IPS-20b (cell line): ENCODE measurements around the gene SUFU.

Experiments used
- H3K27ac ChIP-seq: one replicate; pipeline ENCODE4 v1.5.1; 2013; ENCODE audit warnings: low read length
- H3K27me3 ChIP-seq: 2 replicates; pipeline ENCODE4 v1.6.1; 2013; ENCODE audit warnings: mild to moderate bottlenecking, low read length, inconsistent platforms; ENCODE audit not compliant: insufficient read depth
- H3K36me3 ChIP-seq: 2 replicates; pipeline ENCODE4 v1.6.1; 2013; ENCODE audit warnings: low read depth, mild to moderate bottlenecking, inconsistent platforms, low read length, moderate library complexity; ENCODE audit not compliant: insufficient read depth
- H3K4me1 ChIP-seq: 2 replicates; pipeline ENCODE4 v1.6.1; 2013; ENCODE audit warnings: mild to moderate bottlenecking, control low read depth, inconsistent platforms, low read length, moderate library complexity; ENCODE audit not compliant: insufficient read depth
- H3K4me3 ChIP-seq: 2 replicates; pipeline ENCODE4 v1.5.1; 2013; ENCODE audit warnings: mild to moderate bottlenecking, low read length, inconsistent platforms
- H3K9ac ChIP-seq: 2 replicates; pipeline ENCODE4 v1.6.1; 2013; ENCODE audit warnings: low read depth, mild to moderate bottlenecking, inconsistent platforms, low read length, moderate library complexity
- H3K9me3 ChIP-seq: 2 replicates; pipeline ENCODE4 v1.6.1; 2013; ENCODE audit warnings: mild to moderate bottlenecking, low read depth, low read length, inconsistent platforms; ENCODE audit not compliant: insufficient read depth

SUFU gene

GRCh38 chr10:102676534-102677315 is 173.0 kb downstream of the SUFU start:
- peak overlapping the region; percentile 8; the same call in 1 of the 2 replicates for H3K9ac ChIP-seq
- H3K4me1 ChIP-seq: peaks cover 46% of the 10 kb centered on the region
- no peaks in the 10 kb centered on the region for H3K27me3 ChIP-seq
- H3K9me3 ChIP-seq: no peaks in the 10 kb centered on the region
- H3K27ac ChIP-seq: no peak overlapping the region
- peaks cover 10% of the 10 kb centered on the region for H3K36me3 ChIP-seq
- H3K4me3 ChIP-seq: no peak overlapping the region

- Histone ChIP-seq H3K27me3 (no peaks in the 10 kb centered on the region), H3K27ac (no peak overlapping the region), H3K4me1 (peaks cover 46% of the 10 kb centered on the region), H3K36me3 (peaks cover 18% of the 10 kb centered on the region), H3K9ac (peak overlapping the region; percentile 3; the same call in 1 of the 2 replicates), H3K9me3 (no peaks in the 10 kb centered on the region), H3K4me3 (no peak overlapping the region)
Observed at GRCh38 chr10:102677331-102678067, 173.7 kb downstream of the SUFU start.

- Histone ChIP-seq H3K9me3 (no peaks in the 10 kb centered on the region), H3K27ac (no peak overlapping the region), H3K36me3 (peaks cover 20% of the 10 kb centered on the region), H3K27me3 (no peaks in the 10 kb centered on the region), H3K9ac (peak overlapping the region; percentile 3; the same call in 1 of the 2 replicates), H3K4me1 (peaks cover 46% of the 10 kb centered on the region), H3K4me3 (no peak overlapping the region; the same call in 1 of the 2 replicates)
Observed at GRCh38 chr10:102678068-102678400, 174.3 kb downstream of the SUFU start.

GRCh38 chr10:102678842-102679289 is 175.1 kb downstream of the SUFU start:
- peaks cover 20% of the 10 kb centered on the region for H3K36me3 ChIP-seq
- H3K4me3 ChIP-seq: peak overlapping the region; percentile 36; the same call in 1 of the 2 replicates
- peak overlapping the region; percentile 40; the same call in 1 of the 2 replicates for H3K9ac ChIP-seq
- no peak overlapping the region for H3K27ac ChIP-seq
- H3K4me1 ChIP-seq: peaks cover 39% of the 10 kb centered on the region
- no peaks in the 10 kb centered on the region for H3K9me3 ChIP-seq
- no peaks in the 10 kb centered on the region for H3K27me3 ChIP-seq

GRCh38 chr10:102679596-102679995 is 175.8 kb downstream of the SUFU start:
- Histone ChIP-seq H3K9ac (no peak overlapping the region), H3K9me3 (no peaks in the 10 kb centered on the region), H3K27ac (no peak overlapping the region), H3K36me3 (peaks cover 20% of the 10 kb centered on the region), H3K4me3 (no peak overlapping the region), H3K4me1 (peaks cover 31% of the 10 kb centered on the region), H3K27me3 (no peaks in the 10 kb centered on the region)

GRCh38 chr10:102681696-102682095 is 177.9 kb downstream of the SUFU start:
- Histone ChIP-seq H3K27me3 (no peaks in the 10 kb centered on the region), H3K9me3 (no peaks in the 10 kb centered on the region), H3K9ac (no peak overlapping the region), H3K4me3 (no peak overlapping the region), H3K36me3 (peaks cover 28% of the 10 kb centered on the region), H3K27ac (no peak overlapping the region), H3K4me1 (peaks cover 19% of the 10 kb centered on the region)

- Histone ChIP-seq H3K36me3 (peaks cover 28% of the 10 kb centered on the region), H3K27me3 (no peaks in the 10 kb centered on the region)
Observed at GRCh38 chr10:102682416-102682815, 178.6 kb downstream of the SUFU start.

GRCh38 chr10:102682981-102683380 is 179.2 kb downstream of the SUFU start:
- H3K4me1 ChIP-seq: peaks cover 12% of the 10 kb centered on the region
- H3K36me3 ChIP-seq: peaks cover 28% of the 10 kb centered on the region
- no peaks in the 10 kb centered on the region for H3K27me3 ChIP-seq
- no peak overlapping the region for H3K4me3 ChIP-seq
- no peaks in the 10 kb centered on the region for H3K9me3 ChIP-seq
- H3K27ac ChIP-seq: no peak overlapping the region
- no peak overlapping the region for H3K9ac ChIP-seq

More at GRCh38 chr10:102682416-102682815, 178.6 kb downstream of the SUFU start:
- no peak overlapping the region for H3K9ac ChIP-seq
- H3K9me3 ChIP-seq: no peaks in the 10 kb centered on the region
- H3K4me1 ChIP-seq: peaks cover 17% of the 10 kb centered on the region
- no peak overlapping the region for H3K27ac ChIP-seq
- H3K4me3 ChIP-seq: no peak overlapping the region
